ENCODE measurements around the gene PLSCR4. TPM values are rescaled to one million over a fixed set of nuclear protein-coding genes. Genes with fewer than 3 reads are reported as not detected.
"Not testable (repeated sequence)": the region's sequence is repeated elsewhere in the genome, so short reads cannot be mapped to it uniquely, and the experiment has no call there.

Gene PLSCR4
- total RNA-seq: not detected

- no peak for TF ChIP-seq CTCF (IDR thresholded peaks at IDR 0.05)
- H3K27me3 Mint-ChIP-seq: peaks cover 33% of the 10 kb centered on the region
- H3K27ac Mint-ChIP-seq: no peak within 1 kb of the TSS
- POLR2A ChIA-PET: no interaction called here
- no peaks in the 10 kb centered on the region for H3K4me1 Mint-ChIP-seq (ENCODE audit: low read depth)
- DNase-seq (peak; percentile 16), ATAC-seq (peak; percentile 49)
- CTCF ChIA-PET: interaction anchor here (0.6 kb wide), 1 partner anchor 18 kb away, joined by 3 read pairs; no protein-coding TSS in a partner anchor
- peaks cover 4% of the 10 kb centered on the region for H3K9me3 Mint-ChIP-seq
- no peaks in the 10 kb centered on the region for H3K36me3 Mint-ChIP-seq (ENCODE audit: low read depth)
- H3K4me3 Mint-ChIP-seq: peak within 1 kb of the TSS; percentile 59
- intact Hi-C loops (cut with micrococcal nuclease): no loop called here
These were observed at the start of gene PLSCR4 for GRCh38 chr3:146250449-146251382. TSS of gene PLSCR4 (minus strand) at chr3:146251105. CDS start at chr3:146222071, 29,034 bp downstream.

- H3K27me3 Mint-ChIP-seq; CTCF ChIA-PET; H3K4me3 Mint-ChIP-seq; intact Hi-C loops (cut with micrococcal nuclease); H3K36me3 Mint-ChIP-seq (ENCODE audit: low read depth); POLR2A ChIA-PET; DNase-seq; H3K9me3 Mint-ChIP-seq; H3K4me1 Mint-ChIP-seq (ENCODE audit: low read depth); H3K27ac Mint-ChIP-seq; ATAC-seq: not testable (repeated sequence)
These were observed 42.5 kb upstream of the PLSCR4 start for GRCh38 chr3:146293401-146293800.

GRCh38 chr3:146283781-146284445, 33.0 kb upstream of the PLSCR4 start:
- Mint-ChIP-seq H3K27ac (no peak overlapping the region), H3K4me3 (no peak overlapping the region), H3K27me3 (no peaks in the 10 kb centered on the region), H3K4me1 (ENCODE audit: low read depth) (no peaks in the 10 kb centered on the region), H3K36me3 (ENCODE audit: low read depth) (no peaks in the 10 kb centered on the region), H3K9me3 (peaks cover 2% of the 10 kb centered on the region)
- intact Hi-C loops (cut with micrococcal nuclease): no loop called here
- CTCF ChIA-PET: no interaction called here
- POLR2A ChIA-PET: no interaction called here
- TF ChIP-seq CTCF (IDR thresholded peaks at IDR 0.05): no peak
- ATAC-seq: no peak
- DNase-seq: no peak

GRCh38 chr3:146280864-146281263, 30.0 kb upstream of the PLSCR4 start:
- Mint-ChIP-seq H3K4me1 (ENCODE audit: low read depth) (no peaks in the 10 kb centered on the region), H3K27ac (no peak overlapping the region), H3K36me3 (ENCODE audit: low read depth) (no peaks in the 10 kb centered on the region), H3K4me3 (no peak overlapping the region), H3K27me3 (no peaks in the 10 kb centered on the region), H3K9me3 (no peaks in the 10 kb centered on the region)
- ATAC-seq (no peak), DNase-seq (no peak)
- intact Hi-C loops (cut with micrococcal nuclease): no loop called here
- ChIA-PET POLR2A (no interaction called here), CTCF (no interaction called here)
- no peak for TF ChIP-seq CTCF (IDR thresholded peaks at IDR 0.05)

- H3K27me3 Mint-ChIP-seq: peaks cover 1% of the 10 kb centered on the region
- TF ChIP-seq CTCF (IDR thresholded peaks at IDR 0.05): no peak
- H3K36me3 Mint-ChIP-seq (ENCODE audit: low read depth): no peaks in the 10 kb centered on the region
- intact Hi-C loops (cut with micrococcal nuclease): no loop called here
- ChIA-PET CTCF (no interaction called here), POLR2A (no interaction called here)
- no peak overlapping the region for H3K27ac Mint-ChIP-seq
- no peak for ATAC-seq
- no peaks in the 10 kb centered on the region for H3K9me3 Mint-ChIP-seq
- H3K4me1 Mint-ChIP-seq (ENCODE audit: low read depth): no peaks in the 10 kb centered on the region
- no peak overlapping the region for H3K4me3 Mint-ChIP-seq
- no peak for DNase-seq
These were observed 29.0 kb upstream of the PLSCR4 start for GRCh38 chr3:146279951-146280350.
